CD14-positive monocyte (primary cell): ENCODE measurements around the gene UBL5. TPM values are rescaled to one million over a fixed set of nuclear protein-coding genes. Genes with fewer than 3 reads are reported as not detected.

Source experiments
- DNase-seq, 3 donors: peaks; one replicate each; pipeline ENCODE4 v3.0.0-alpha.2; 2011 to 2022
- H2AFZ ChIP-seq: 2 replicates; pipeline ENCODE4 v1.6.0; 2012; ENCODE audit warnings: mild to moderate bottlenecking, low read depth, low read length, inconsistent platforms; ENCODE audit not compliant: insufficient read depth, poor library complexity, severe bottlenecking
- H3K27ac ChIP-seq, 2 donors: 1 replicate in 1 of 2; 2 replicates in 1 of 2; pipeline ENCODE4 v1.5.1; 2012 to 2013; ENCODE audit warnings: low read length in 2 of 2, control low read depth in 1 of 2, inconsistent platforms in 1 of 2, low read depth in 1 of 2, mild to moderate bottlenecking in 1 of 2
- H3K27me3 ChIP-seq, 2 donors: one replicate each; pipeline versions ENCODE4 v1.6.0 to v1.6.1; 2011 to 2013; ENCODE audit warnings: low read length in 2 of 2; ENCODE audit not compliant: control insufficient read depth in 2 of 2, insufficient read depth in 2 of 2
- H3K36me3 ChIP-seq, 2 donors: replicated peaks in 1 of 2; 1 replicate in 1 of 2; 2 replicates in 1 of 2; pipeline versions ENCODE4 v1.5.1 to v1.6.1; 2012 to 2013; ENCODE audit warnings: low read length in 2 of 2, control low read depth in 1 of 2, inconsistent platforms in 1 of 2, mild to moderate bottlenecking in 1 of 2; ENCODE audit not compliant: insufficient read depth in 2 of 2, control insufficient read depth in 1 of 2
- H3K4me1 ChIP-seq, 2 donors: 1 replicate in 1 of 2; 2 replicates in 1 of 2; pipeline versions ENCODE4 v1.5.1 to v1.6.1; 2012 to 2013; ENCODE audit warnings: low read length in 2 of 2, control low read depth in 1 of 2, inconsistent platforms in 1 of 2, mild to moderate bottlenecking in 1 of 2, moderate library complexity in 1 of 2; ENCODE audit not compliant: insufficient read depth in 2 of 2, control insufficient read depth in 1 of 2
- H3K4me2 ChIP-seq: replicated peaks from 2 replicates; pipeline ENCODE3; 2012; ENCODE audit warnings: low read length, moderate library complexity, mild to moderate bottlenecking; ENCODE audit not compliant: poor library complexity, severe bottlenecking; ENCODE audit errors: extremely low read depth
- H3K4me3 ChIP-seq, 3 experiments: fragments of 200-600 bp in 1 of 3; sonication (generic) in 1 of 3; replicated peaks in 1 of 3; 1 replicate in 2 of 3; 2 replicates in 1 of 3; pipeline ENCODE4 v1.5.1; 2011 to 2013; ENCODE audit warnings: low read length in 3 of 3, mild to moderate bottlenecking in 3 of 3, control low read depth in 2 of 3, low read depth in 2 of 3, inconsistent platforms in 1 of 3, moderate library complexity in 1 of 3
- H3K79me2 ChIP-seq: 2 replicates; pipeline ENCODE4 v1.6.0; 2012; ENCODE audit warnings: mild to moderate bottlenecking, control low read depth, inconsistent platforms, low read length, moderate library complexity; ENCODE audit not compliant: insufficient read depth
- H3K9ac ChIP-seq: 2 replicates; pipeline ENCODE4 v1.6.0; 2017; ENCODE audit warnings: low read length, mild to moderate bottlenecking; ENCODE audit not compliant: insufficient read depth, poor library complexity, severe bottlenecking
- H3K9me3 ChIP-seq, 2 donors: replicated peaks in 1 of 2; 1 replicate in 1 of 2; 2 replicates in 1 of 2; pipeline versions ENCODE4 v1.5.1 to v1.6.1; 2012 to 2013; ENCODE audit warnings: low read length in 2 of 2, control low read depth in 1 of 2; ENCODE audit not compliant: control insufficient read depth in 1 of 2, insufficient read depth in 1 of 2
- H4K20me1 ChIP-seq: 2 replicates; pipeline ENCODE4 v1.6.0; 2012; ENCODE audit warnings: mild to moderate bottlenecking, low read length, control low read depth, moderate library complexity; ENCODE audit not compliant: insufficient read depth
- H3K27ac Mint-ChIP-seq, 7 donors: one replicate each; pipeline ENCODE4 v1.8.0; 2020; ENCODE audit warnings: mild to moderate bottlenecking in 7 of 7, mixed read lengths in 7 of 7, moderate library complexity in 6 of 7, inconsistent platforms in 2 of 7
- H3K27me3 Mint-ChIP-seq, 3 donors: one replicate each; pipeline ENCODE4 v1.8.0; 2021 to 2022; ENCODE audit warnings: low read depth in 3 of 3, mild to moderate bottlenecking in 3 of 3, mixed read lengths in 3 of 3, moderate library complexity in 3 of 3, inconsistent platforms in 1 of 3
- H3K36me3 Mint-ChIP-seq, 2 donors: one replicate each; pipeline ENCODE4 v1.8.0; 2020; ENCODE audit warnings: mixed read lengths in 2 of 2, inconsistent platforms in 1 of 2, mild to moderate bottlenecking in 1 of 2
- H3K4me1 Mint-ChIP-seq: one replicate; pipeline ENCODE4 v1.8.0; 2020; ENCODE audit warnings: mild to moderate bottlenecking, mixed read lengths
- H3K4me3 Mint-ChIP-seq, 2 donors: one replicate each; pipeline ENCODE4 v1.8.0; 2020; ENCODE audit warnings: mild to moderate bottlenecking in 2 of 2, mixed read lengths in 2 of 2, moderate library complexity in 1 of 2
- H3K9me3 Mint-ChIP-seq, 7 donors: one replicate each; pipeline ENCODE4 v1.8.0; 2020 to 2022; ENCODE audit warnings: mixed read lengths in 7 of 7, mild to moderate bottlenecking in 6 of 7, moderate library complexity in 6 of 7, inconsistent platforms in 2 of 7
- CTCF ChIP-seq: fragments of 200-600 bp; IDR thresholded peaks from one replicate; pipeline ENCODE4 v1.8.0; 2022; ENCODE audit warnings: antibody characterized with exemption, mild to moderate bottlenecking
- WGBS: methylation state at CpG from one replicate; pipeline ENCODE4 v1.1.5; 2013; ENCODE audit warnings: missing lambda C conversion rate; ENCODE audit not compliant: insufficient coverage; 5-methylcytosine and 5-hydroxymethylcytosine counted together
- intact Hi-C, 2 donors: fragments of 100-400 bp; cut with micrococcal nuclease; formaldehyde crosslinking; loops; one replicate each; pipeline versions ENCODE4 v1.15.0 to v1.15.1; 2023
- polyA plus RNA-seq, 3 donors: library from polyadenylated mRNA; depleted of rRNA in 1 of 3; unstranded in 2 of 3; stranded (reverse) in 1 of 3; fragments of 300-500 nt in 2 of 3; fragments of >200 nt in 1 of 3; fragmentation: Illumina TruSeq in 2 of 3; gene quantifications; 1 replicate in 2 of 3; 2 replicates in 1 of 3; pipeline ENCODE4 v1.2.3, GENCODE V29; 2012 to 2021

UBL5 gene
- polyA plus RNA-seq, 3 donors, result 713 to 783 (median 728) TPM

DNA sequence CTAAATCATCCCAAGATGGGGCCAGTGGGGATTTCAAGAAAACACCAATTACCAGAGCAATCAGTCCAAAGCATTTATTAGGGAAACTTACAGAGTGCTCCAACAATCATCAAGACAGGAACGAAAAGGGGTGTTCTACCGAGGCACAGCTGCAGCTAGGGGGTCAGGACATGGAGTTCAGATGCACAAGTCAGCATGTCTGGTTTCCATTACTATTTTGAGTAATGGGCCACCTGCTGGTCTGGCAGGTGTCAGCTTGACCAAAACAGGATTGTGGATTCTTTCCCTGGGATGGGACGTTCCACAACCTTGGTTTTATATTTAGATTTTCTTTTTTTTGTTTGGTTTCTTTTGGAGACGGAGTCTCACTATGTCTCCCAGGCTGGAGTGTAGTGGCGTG lies 3.9 kb upstream of the UBL5 start:
- intact Hi-C loops, result no loop called here
- no peak overlapping the region for H3K4me2 ChIP-seq
- no peak overlapping the region for H3K27ac ChIP-seq
- no peaks in the 10 kb centered on the region for H3K27me3 ChIP-seq
- H3K79me2 ChIP-seq, result peaks cover 36% of the 10 kb centered on the region
- Mint-ChIP-seq H3K36me3 (peaks cover 14 to 15% of the 10 kb centered on the region in 2 donors), H3K4me3 (no peak overlapping the region), H3K27ac (no peak overlapping the region), H3K9me3 (peaks cover 0 to 2% (median 0%) of the 10 kb centered on the region in 7 donors), H3K27me3 (no peaks in the 10 kb centered on the region), H3K4me1 (peaks cover 22% of the 10 kb centered on the region)
- no peak overlapping the region for H2AFZ ChIP-seq
- no peak overlapping the region for H3K4me3 ChIP-seq
- 95% methylated on average over 2 of the region's 5 CpGs for WGBS
- H3K4me1 ChIP-seq, result peaks cover 23 to 28% of the 10 kb centered on the region in 2 donors
- H3K9me3 ChIP-seq, result no peaks in the 10 kb centered on the region
- H3K9ac ChIP-seq, result no peak overlapping the region
- no peaks in the 10 kb centered on the region for H3K36me3 ChIP-seq
- TF ChIP-seq CTCF, result no peak
- DNase-seq, result no peak
- H4K20me1 ChIP-seq, result peaks cover 6% of the 10 kb centered on the region

GRCh38 chr19:9828551-9829063 lies 889 bp downstream of the UBL5 start:
- H3K79me2 ChIP-seq, result peaks cover 52% of the 10 kb centered on the region
- no peak for TF ChIP-seq CTCF

More at GRCh38 chr19:9828551-9829063, 889 bp downstream of the UBL5 start:
- Histone ChIP-seq H3K9ac (peak overlapping the region; percentile 88), H3K4me3 (peak overlapping the region; percentile 61 to 97 (median 77)), H3K27ac (peak overlapping the region; percentile 49 to 94), H3K27me3 (no peaks in the 10 kb centered on the region), H3K4me1 (peaks cover 18 to 21% of the 10 kb centered on the region in 2 donors), H3K36me3 (peaks cover 9 to 16% of the 10 kb centered on the region in 2 donors), H4K20me1 (peaks cover 6% of the 10 kb centered on the region), H2AFZ (peak overlapping the region; percentile 96), H3K4me2 (peak overlapping the region; percentile 93), H3K9me3 (no peaks in the 10 kb centered on the region)
- Mint-ChIP-seq H3K36me3 (peaks cover 21 to 26% of the 10 kb centered on the region in 2 donors), H3K27me3 (no peaks in the 10 kb centered on the region), H3K27ac (peak overlapping the region; percentile 44 to 100 (median 98)), H3K4me1 (peaks cover 18% of the 10 kb centered on the region), H3K9me3 (peaks cover 0 to 2% (median 0%) of the 10 kb centered on the region in 7 donors), H3K4me3 (peak overlapping the region; percentile 100)
- intact Hi-C loops, result no loop called here
- DNase-seq, result no peak
- WGBS, result 31% methylated on average over 5 of the region's 13 CpGs
